Stimulated activated CD4-positive, alpha-beta T cell treated with anti-CD3 and anti-CD28 coated beads, Interleukin-12 subunit alpha, Interleukin-12 subunit beta, amount 100 ng/mL, for 48 hours (primary cell): Measurements from ENCODE around the gene MYNN.

Experiments used
- DNase-seq, 3 donors: peaks; one replicate each; pipeline ENCODE4 v3.0.0-alpha.2; 2020; ENCODE audit warnings: low read depth in 2 of 3, low spot score in 1 of 3

The MYNN gene

GRCh38 chr3:169774186-169774585 lies 990 bp downstream of the MYNN start:
- DNase-seq = no peak

DNA sequence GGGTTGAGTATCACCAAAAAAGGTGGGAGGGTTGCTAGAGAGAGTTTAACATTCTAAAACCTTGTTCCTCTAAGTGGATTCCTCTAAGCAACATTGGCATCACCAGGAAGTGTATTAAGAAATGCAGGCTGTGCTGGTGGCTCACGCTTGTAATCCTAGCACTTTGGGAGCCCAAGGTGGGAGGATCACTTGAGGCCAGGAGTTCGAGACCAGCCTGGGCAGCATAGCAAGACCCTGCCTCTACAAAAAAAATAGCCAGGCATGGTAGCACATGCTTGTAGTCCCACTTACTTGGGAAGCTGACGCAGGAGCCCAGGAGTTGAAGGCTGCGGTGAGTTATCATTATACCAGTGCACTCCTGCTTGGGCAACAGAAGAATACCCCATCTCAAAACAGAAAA lies 4.6 kb downstream of the MYNN start:
- no peak for DNase-seq

DNA sequence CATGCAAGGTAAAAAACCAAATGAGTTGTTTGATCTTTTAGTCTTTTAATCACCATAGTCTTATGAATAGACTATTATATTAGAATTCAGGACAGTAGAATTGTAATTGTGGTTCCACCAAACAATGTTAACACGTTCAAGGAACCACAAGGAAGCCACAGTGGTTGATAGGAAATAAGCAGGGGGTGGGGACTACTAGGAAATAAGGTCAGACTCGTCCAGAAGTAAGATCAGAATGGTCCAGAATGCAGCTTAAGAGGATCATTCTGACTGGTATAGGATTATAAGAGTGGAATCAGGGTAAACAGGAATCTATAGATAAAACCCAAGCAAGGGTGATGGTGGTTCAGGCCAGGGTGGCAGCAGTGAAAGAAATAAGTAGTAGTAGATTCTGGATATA lies 7.5 kb downstream of the MYNN start:
- no peak for DNase-seq

GRCh38 chr3:169781209-169781855 lies 8.1 kb downstream of the MYNN start:
- no peak for DNase-seq

DNA sequence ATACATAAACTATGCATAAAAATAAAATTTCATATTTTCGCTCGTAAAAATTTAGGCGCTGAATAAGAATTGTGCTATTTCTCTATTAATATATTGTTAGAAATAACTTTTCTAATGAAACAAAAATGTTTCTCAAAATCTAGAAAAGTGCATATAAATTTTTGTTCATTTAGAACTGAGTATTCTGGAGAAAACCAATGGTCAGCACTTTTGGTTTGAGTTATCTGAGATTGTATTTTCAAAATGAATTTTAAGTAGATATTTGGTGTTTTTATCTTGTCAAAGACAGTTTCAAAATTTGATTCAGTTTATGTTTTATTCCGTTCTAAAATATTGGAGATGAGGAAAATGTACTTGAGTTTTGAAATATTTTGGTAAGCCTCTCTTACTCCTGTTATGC lies 13.9 kb downstream of the MYNN start:
- DNase-seq = no peak

GRCh38 chr3:169787791-169788190 lies 14.6 kb downstream of the MYNN start:
- no peak for DNase-seq

DNA sequence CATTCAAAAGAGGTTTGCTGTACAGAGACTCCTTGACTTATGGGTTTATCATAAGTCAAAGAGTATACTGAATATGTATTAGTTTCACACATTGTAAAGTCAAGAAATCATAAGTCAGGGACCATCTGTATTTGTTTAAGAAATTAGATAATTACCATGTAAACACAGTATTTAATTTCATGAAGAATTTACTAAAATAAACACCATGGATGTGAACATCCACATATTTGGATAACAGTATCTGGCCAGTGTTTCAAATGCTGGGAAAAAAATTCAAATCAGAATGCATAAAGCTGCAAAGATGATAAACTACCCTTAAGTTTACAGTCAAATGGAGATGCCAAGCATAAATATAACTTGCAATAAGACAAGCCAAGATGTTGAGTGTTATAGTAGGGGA lies 17.0 kb downstream of the MYNN start:
- DNase-seq = no peak

DNA sequence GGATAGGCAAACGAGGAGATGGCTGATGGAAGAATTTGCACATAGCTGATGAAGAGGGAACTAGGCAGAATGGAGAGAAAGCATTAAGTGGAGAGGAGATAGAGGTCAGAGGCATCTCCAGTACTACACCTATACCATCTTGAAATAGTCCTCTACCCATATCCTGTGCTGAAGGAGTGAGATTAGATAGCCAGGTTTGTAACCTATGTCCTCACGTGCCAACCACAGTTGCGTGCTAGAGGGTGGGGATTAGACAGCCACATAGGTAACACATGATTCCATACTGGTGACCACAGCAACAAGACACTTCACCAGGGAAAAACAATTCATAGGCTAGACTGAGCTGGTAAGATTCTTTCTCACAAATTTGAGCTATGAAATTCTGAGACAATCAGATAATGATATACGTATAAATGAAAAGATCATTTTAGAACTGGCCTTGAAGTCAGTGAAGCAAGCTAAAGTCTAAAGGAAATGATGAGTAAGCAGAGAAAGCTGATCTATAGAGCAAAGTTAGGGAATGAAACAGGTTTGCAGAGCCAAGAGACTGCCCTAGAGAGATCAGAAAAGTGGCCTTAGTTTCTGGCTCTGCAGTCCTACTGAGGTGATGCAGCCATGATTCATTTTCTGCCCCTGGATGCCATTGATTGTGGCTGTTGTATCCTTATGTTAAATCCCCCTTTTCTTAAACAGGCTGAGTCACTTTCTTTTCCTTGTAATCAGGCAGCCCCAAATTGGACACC lies 17.7 kb downstream of the MYNN start:
- no peak for DNase-seq

- no peak for DNase-seq
Observed at GRCh38 chr3:169792359-169792758, 19.2 kb downstream of the MYNN start.

- no peak for DNase-seq
Observed at GRCh38 chr3:169804681-169805080, 31.5 kb downstream of the MYNN start.

DNA sequence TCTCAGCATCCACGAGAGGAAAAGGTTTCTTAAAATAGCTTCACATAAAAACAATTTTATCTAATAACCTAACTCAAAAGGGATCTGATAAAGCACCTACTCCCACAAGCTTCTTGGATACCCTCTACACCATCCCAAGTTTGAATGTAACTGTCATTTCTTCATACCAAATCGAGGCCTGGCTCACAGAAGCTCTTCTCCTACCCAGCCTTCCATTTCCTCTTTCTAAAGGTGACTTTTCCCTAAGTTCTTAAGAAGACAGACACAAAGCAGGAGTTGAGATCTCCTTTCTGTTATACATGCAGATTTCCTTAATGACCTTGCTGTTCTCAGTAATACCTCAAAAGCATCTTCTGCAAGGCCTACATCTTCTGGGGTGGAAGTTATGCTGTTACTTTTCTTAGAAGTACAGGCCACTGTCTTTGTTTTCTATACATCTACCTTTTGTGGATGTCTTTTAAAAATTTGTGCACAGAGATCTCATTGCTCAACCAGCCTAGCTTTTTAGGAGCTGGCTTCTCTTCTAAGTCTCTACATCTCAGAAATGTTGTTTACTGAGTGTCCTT lies 36.1 kb downstream of the MYNN start:
- DNase-seq = no peak

GRCh38 chr3:169811631-169812331 lies 38.6 kb downstream of the MYNN start:
- peak in 1 of 3 donors; percentile 1 for DNase-seq

GRCh38 chr3:169812332-169813235 lies 39.4 kb downstream of the MYNN start, which contains the start of the genes LRRC34 and LRRIQ4:
Gene LRRC34 (minus strand): TSS chr3:169812904. CDS start chr3:169812548, 356 bp downstream.
Gene LRRIQ4 (plus strand): TSS chr3:169812870. CDS start chr3:169821922, 9,052 bp downstream.
- peak; percentile 60 to 69 (median 62) for DNase-seq

DNA sequence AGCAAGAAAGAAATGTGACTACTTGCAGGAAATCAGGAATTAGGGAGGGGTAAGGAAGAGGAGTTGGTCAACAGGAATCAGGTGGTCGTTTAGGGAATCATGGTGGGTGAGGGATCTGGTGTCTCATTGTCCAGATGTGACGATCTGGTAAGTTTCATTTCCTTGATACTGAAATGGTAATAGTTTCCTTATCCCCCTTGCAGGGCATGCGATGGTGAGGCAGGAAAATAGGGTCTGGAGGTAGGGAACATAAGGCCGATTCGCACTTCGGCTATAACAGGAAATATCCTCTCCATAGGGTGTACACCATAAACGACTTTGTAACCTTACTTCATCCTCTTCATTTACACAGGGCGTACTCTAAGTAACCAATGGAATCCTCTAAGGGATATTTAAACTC lies 40.1 kb downstream of the MYNN start:
- DNase-seq = no peak

DNA sequence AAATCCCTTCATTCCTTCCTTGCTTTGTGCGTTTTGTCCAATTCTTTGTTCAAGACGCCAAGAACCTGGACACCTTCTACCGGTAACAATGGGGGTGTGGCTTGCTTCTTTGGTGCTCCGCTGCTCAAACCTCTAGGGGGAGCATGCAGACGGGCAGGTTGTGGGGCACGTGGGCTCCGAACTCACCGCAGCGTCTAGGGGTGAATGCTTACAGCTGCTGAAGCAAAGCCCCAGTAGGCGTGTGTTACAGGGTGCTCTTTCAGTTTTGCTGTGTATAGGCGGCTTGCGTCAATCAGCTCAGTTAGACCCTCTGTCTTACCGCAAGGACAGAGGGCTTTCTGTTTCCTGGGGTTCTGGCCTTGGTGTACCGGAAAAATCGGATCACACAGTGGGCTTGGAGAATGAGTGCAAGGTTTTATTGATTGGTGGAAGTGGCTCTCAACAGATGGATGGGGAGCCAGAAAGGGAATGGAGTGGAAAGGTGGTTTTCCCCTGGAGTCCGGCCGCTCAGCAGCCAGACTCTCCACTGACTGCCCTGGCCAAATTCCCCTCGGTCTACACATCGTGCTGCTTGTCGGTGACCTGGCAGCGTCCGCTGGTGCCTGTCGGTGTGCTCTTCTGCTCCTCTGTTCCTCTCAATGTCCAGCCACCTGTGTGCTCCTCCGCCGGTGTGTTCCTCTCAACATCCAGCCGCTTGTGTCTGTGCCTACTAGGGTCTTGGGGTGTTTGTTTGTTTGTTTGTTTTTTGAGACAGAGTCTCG lies 40.7 kb downstream of the MYNN start:
- peak; percentile 58 to 74 (median 70) for DNase-seq

DNA sequence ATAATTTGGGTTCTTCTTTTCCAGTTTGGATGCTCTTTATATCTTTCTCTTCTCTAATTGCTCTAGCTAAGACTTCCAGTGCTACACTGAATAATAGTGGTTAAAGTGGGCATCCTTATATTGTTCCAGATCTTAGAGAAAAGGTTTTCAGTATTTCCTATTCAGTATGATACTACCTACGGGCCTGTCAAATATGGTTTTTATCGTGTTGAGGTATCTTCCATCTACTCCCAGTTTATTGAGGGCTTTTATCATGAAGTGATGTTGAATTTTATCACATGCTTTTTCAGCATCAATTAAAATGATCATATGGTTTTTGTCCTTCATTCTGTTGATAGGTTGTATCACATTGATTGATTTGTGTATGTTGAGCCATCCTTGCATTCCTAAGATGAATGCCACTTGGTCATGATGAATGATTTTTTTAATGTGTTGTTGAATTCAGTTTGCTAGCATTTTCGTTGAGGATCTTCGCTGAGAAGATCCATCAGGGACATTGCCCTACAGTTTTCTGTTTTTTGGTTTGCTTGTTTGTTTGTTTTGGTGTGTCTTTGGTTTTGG lies 42.5 kb downstream of the MYNN start:
- no peak for DNase-seq

GRCh38 chr3:169818316-169818715 lies 45.1 kb downstream of the MYNN start:
- no peak for DNase-seq

DNA sequence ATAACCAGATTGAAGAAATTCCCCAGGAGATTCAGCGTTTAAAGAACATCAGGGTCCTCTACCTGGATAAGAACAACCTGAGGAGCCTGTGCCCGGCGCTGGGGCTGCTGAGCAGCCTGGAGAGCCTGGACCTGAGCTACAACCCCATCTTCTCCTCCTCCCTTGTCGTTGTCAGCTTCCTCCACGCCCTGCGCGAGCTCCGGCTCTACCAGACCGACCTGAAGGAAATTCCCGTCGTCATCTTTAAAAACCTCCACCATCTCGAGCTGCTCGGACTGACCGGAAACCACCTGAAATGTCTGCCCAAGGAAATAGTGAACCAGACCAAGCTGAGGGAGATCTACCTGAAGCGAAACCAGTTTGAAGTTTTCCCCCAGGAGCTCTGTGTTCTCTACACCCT lies 48.9 kb downstream of the MYNN start:
- DNase-seq = no peak

DNA sequence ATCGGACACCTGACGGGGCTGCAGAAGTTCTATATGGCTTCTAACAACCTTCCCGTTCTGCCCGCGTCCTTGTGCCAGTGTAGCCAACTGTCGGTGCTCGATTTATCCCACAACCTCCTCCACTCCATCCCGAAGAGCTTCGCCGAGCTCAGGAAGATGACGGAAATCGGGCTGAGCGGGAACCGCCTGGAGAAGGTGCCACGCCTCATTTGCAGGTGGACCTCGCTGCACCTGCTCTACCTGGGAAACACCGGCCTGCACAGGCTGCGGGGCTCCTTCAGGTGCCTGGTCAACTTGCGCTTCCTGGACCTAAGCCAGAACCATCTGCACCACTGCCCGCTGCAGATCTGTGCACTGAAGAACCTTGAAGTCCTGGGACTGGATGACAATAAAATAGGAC lies 49.3 kb downstream of the MYNN start:
- DNase-seq = no peak

DNA sequence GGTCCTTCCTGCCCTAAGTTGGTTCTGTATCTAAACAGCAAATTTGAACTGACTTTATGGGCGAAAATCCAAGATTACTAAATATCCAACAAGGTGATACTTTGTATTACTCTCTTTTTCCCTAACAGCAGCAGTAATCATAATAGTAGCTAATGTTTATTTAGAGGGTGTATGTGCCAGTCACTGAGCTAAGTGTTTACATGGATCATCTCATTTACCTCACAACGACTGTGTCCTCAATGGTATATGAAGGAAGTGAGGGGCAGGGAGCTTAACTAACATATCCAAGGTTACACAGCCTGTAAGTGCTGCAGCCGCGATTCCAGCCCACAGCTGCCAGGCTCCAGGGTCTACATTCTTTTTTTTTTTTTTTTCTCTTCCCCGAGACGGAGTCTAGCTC lies 49.8 kb downstream of the MYNN start:
- DNase-seq = no peak
